ENCODE measurements around the gene SEMA3G.

DNA sequence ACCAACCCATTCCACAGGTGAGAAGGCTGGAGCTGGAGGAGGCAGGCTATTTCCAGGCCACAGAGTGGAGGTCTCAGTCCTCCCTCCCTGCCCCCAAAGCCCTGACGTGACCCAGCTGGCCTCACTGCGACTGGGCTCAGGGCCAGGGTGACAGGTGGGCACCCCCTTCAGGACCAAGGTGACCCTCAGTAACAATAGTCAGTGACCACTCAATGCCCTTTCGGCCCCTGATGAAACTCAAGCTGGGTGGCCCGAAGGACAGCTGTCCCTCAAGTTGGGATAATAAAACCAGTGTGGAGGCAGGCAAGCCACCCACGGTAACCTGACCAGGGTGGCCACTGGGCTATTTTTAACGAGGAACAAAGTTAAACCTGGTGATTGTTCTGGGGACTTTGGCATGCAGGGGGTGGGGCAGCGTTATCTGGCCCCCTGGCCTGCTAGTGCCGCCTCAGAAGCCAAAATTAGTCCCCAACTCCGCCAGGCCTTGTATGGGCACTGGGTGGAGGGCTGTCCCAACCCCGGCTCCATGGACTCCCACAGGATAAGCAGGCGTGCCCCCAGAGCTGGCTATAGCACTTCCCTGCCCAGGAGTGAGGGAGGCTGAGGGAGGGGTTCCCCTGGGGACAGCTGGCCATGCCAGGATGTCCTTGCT, 7.8 kb upstream of the SEMA3G start:
- TF ChIP-seq, protein P1, sequence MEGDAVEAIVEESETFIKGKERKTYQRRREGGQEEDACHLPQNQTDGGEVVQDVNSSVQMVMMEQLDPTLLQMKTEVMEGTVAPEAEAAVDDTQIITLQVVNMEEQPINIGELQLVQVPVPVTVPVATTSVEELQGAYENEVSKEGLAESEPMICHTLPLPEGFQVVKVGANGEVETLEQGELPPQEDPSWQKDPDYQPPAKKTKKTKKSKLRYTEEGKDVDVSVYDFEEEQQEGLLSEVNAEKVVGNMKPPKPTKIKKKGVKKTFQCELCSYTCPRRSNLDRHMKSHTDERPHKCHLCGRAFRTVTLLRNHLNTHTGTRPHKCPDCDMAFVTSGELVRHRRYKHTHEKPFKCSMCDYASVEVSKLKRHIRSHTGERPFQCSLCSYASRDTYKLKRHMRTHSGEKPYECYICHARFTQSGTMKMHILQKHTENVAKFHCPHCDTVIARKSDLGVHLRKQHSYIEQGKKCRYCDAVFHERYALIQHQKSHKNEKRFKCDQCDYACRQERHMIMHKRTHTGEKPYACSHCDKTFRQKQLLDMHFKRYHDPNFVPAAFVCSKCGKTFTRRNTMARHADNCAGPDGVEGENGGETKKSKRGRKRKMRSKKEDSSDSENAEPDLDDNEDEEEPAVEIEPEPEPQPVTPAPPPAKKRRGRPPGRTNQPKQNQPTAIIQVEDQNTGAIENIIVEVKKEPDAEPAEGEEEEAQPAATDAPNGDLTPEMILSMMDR (IDR thresholded peaks at IDR 0.05): no peak
- TF ChIP-seq POLR2AphosphoS5 (IDR thresholded peaks at IDR 0.05; ENCODE audit: insufficient read depth in 1 of 2, low read depth in 1 of 2): no peak
